HAP-1 (cell line): ENCODE data around the gene ARHGEF7.

Experiments used
- DNase-seq, 2 experiments: peaks; one replicate each; pipeline ENCODE4 v3.0.0-alpha.2; 2016 to 2020; ENCODE audit warnings: low spot score in 2 of 2
- H3K27me3 ChIP-seq: fragments of 250-450 bp; sonication (Bioruptor Pico); 2 replicates; pipeline ENCODE4 v1.5.1; 2020; ENCODE audit warnings: low read depth, mild to moderate bottlenecking, moderate library complexity
- H3K36me3 ChIP-seq: fragments of 250-450 bp; sonication (Bioruptor Pico); replicated peaks from 2 replicates; pipeline ENCODE4 v1.5.1; 2020; ENCODE audit warnings: mild to moderate bottlenecking
- H3K4me1 ChIP-seq: fragments of 250-450 bp; sonication (Bioruptor Pico); 2 replicates; pipeline ENCODE4 v1.5.1; 2020; ENCODE audit warnings: mild to moderate bottlenecking
- H3K4me3 ChIP-seq: fragments of 250-450 bp; sonication (Bioruptor Pico); 2 replicates; pipeline ENCODE4 v1.5.1; 2020; ENCODE audit warnings: mild to moderate bottlenecking, moderate library complexity
- H3K9me3 ChIP-seq: fragments of 250-450 bp; sonication (Bioruptor Pico); 2 replicates; pipeline ENCODE4 v1.5.1; 2020; ENCODE audit warnings: mild to moderate bottlenecking, moderate library complexity
- in situ Hi-C: fragments of 300-500 bp; cut with MboI; formaldehyde crosslinking; loops from 3 replicates; pipeline ENCODE4 v1.14.3; 2020; ENCODE audit warnings: low sequenced_read_pairs, inconsistent platforms, mixed read lengths

ARHGEF7 gene

GRCh38 chr13:111131611-111132010 is 16.5 kb downstream of the ARHGEF7 start:
- H3K36me3 ChIP-seq = no peaks in the 10 kb centered on the region
- H3K4me1 ChIP-seq = no peaks in the 10 kb centered on the region
- DNase-seq = no peak
- H3K9me3 ChIP-seq = no peaks in the 10 kb centered on the region
- in situ Hi-C loops = no loop called here
- H3K27me3 ChIP-seq = no peaks in the 10 kb centered on the region
- H3K4me3 ChIP-seq = no peak overlapping the region

GRCh38 chr13:111132948-111133347 is 17.8 kb downstream of the ARHGEF7 start:
- no peak for DNase-seq
- no peak overlapping the region for H3K4me3 ChIP-seq
- H3K27me3 ChIP-seq = peaks cover 4% of the 10 kb centered on the region; the same call in 1 of the 2 replicates
- no peaks in the 10 kb centered on the region for H3K9me3 ChIP-seq
- in situ Hi-C loops = no loop called here
- no peaks in the 10 kb centered on the region for H3K36me3 ChIP-seq
- no peaks in the 10 kb centered on the region for H3K4me1 ChIP-seq

- Histone ChIP-seq H3K4me3 (no peak overlapping the region), H3K9me3 (no peaks in the 10 kb centered on the region), H3K36me3 (no peaks in the 10 kb centered on the region), H3K27me3 (peaks cover 25% of the 10 kb centered on the region), H3K4me1 (no peaks in the 10 kb centered on the region)
- in situ Hi-C loops = no loop called here
- DNase-seq = no peak
Measured at GRCh38 chr13:111139452-111139851, 24.3 kb downstream of the ARHGEF7 start.

GRCh38 chr13:111139873-111140561 is 24.9 kb downstream of the ARHGEF7 start:
- H3K36me3 ChIP-seq = no peaks in the 10 kb centered on the region
- H3K9me3 ChIP-seq = no peaks in the 10 kb centered on the region
- H3K4me3 ChIP-seq = no peak overlapping the region
- peaks cover 25% of the 10 kb centered on the region for H3K27me3 ChIP-seq
- no peaks in the 10 kb centered on the region for H3K4me1 ChIP-seq
- no peak for DNase-seq
- in situ Hi-C loops = no loop called here

- peaks cover 26% of the 10 kb centered on the region for H3K27me3 ChIP-seq
- no peak overlapping the region for H3K4me3 ChIP-seq
- in situ Hi-C loops = no loop called here
- no peak for DNase-seq
- no peaks in the 10 kb centered on the region for H3K9me3 ChIP-seq
- H3K36me3 ChIP-seq = no peaks in the 10 kb centered on the region
- H3K4me1 ChIP-seq = no peaks in the 10 kb centered on the region
Measured at GRCh38 chr13:111140562-111141105, 25.5 kb downstream of the ARHGEF7 start.

GRCh38 chr13:111142472-111142871 is 27.4 kb downstream of the ARHGEF7 start:
- Histone ChIP-seq H3K4me3 (no peak overlapping the region), H3K9me3 (no peaks in the 10 kb centered on the region), H3K4me1 (no peaks in the 10 kb centered on the region), H3K27me3 (peaks cover 32% of the 10 kb centered on the region), H3K36me3 (no peaks in the 10 kb centered on the region)
- in situ Hi-C loops = no loop called here
- DNase-seq = no peak

- in situ Hi-C loops = no loop called here
- no peak for DNase-seq
Measured at GRCh38 chr13:111143865-111144540, 28.9 kb downstream of the ARHGEF7 start.

GRCh38 chr13:111145071-111145470 is 30.0 kb downstream of the ARHGEF7 start:
- DNase-seq = no peak
- in situ Hi-C loops = no loop called here
- Histone ChIP-seq H3K27me3 (peaks cover 19% of the 10 kb centered on the region), H3K36me3 (no peaks in the 10 kb centered on the region), H3K4me3 (no peak overlapping the region), H3K9me3 (no peaks in the 10 kb centered on the region), H3K4me1 (no peaks in the 10 kb centered on the region)

More at GRCh38 chr13:111143865-111144540, 28.9 kb downstream of the ARHGEF7 start:
- H3K9me3 ChIP-seq = no peaks in the 10 kb centered on the region
- peaks cover 26% of the 10 kb centered on the region for H3K27me3 ChIP-seq
- no peaks in the 10 kb centered on the region for H3K36me3 ChIP-seq
- no peak overlapping the region for H3K4me3 ChIP-seq
- H3K4me1 ChIP-seq = no peaks in the 10 kb centered on the region

- peaks cover 17% of the 10 kb centered on the region for H3K27me3 ChIP-seq
- H3K4me3 ChIP-seq = no peak overlapping the region
- in situ Hi-C loops = no loop called here
Measured at GRCh38 chr13:111145506-111145905, 30.4 kb downstream of the ARHGEF7 start.

GRCh38 chr13:111152844-111153243 is 37.7 kb downstream of the ARHGEF7 start:
- in situ Hi-C loops = no loop called here
- 0 out of 2 replicates have a peak, but pooled peaks cover 2% of the 10 kb centered on the region for H3K27me3 ChIP-seq
- no peak for DNase-seq
- H3K4me3 ChIP-seq = peak overlapping the region; percentile 83
- no peaks in the 10 kb centered on the region for H3K9me3 ChIP-seq
- H3K4me1 ChIP-seq = peaks cover 7% of the 10 kb centered on the region
- H3K36me3 ChIP-seq = 0 out of 2 replicates have a peak, but pooled peaks cover 3% of the 10 kb centered on the region

More at GRCh38 chr13:111145506-111145905, 30.4 kb downstream of the ARHGEF7 start:
- H3K36me3 ChIP-seq = no peaks in the 10 kb centered on the region
- H3K9me3 ChIP-seq = no peaks in the 10 kb centered on the region
- no peak for DNase-seq
- no peaks in the 10 kb centered on the region for H3K4me1 ChIP-seq

GRCh38 chr13:111153279-111153976 is 38.3 kb downstream of the ARHGEF7 start:
- H3K27me3 ChIP-seq = 0 out of 2 replicates have a peak, but pooled peaks cover 2% of the 10 kb centered on the region
- H3K9me3 ChIP-seq = no peaks in the 10 kb centered on the region
- H3K4me1 ChIP-seq = peaks cover 7% of the 10 kb centered on the region
- H3K36me3 ChIP-seq = 0 out of 2 replicates have a peak, but pooled peaks cover 3% of the 10 kb centered on the region
- DNase-seq = peak; percentile 74 to 93
- peak overlapping the region; percentile 83 for H3K4me3 ChIP-seq
- in situ Hi-C loops = no loop called here

GRCh38 chr13:111153977-111154332 is 38.8 kb downstream of the ARHGEF7 start:
- H3K36me3 ChIP-seq = peaks cover 3% of the 10 kb centered on the region; the same call in 1 of the 2 replicates
- in situ Hi-C loops = no loop called here
- DNase-seq = peak; percentile 13 to 53
- H3K4me3 ChIP-seq = peak overlapping the region; percentile 83
- no peaks in the 10 kb centered on the region for H3K9me3 ChIP-seq
- H3K27me3 ChIP-seq = no peaks in the 10 kb centered on the region
- peaks cover 7% of the 10 kb centered on the region for H3K4me1 ChIP-seq

GRCh38 chr13:111156421-111156820 is 41.3 kb downstream of the ARHGEF7 start:
- DNase-seq = no peak
- H3K4me3 ChIP-seq = no peak overlapping the region
- peaks cover 7% of the 10 kb centered on the region for H3K4me1 ChIP-seq
- in situ Hi-C loops = no loop called here
- H3K27me3 ChIP-seq = no peaks in the 10 kb centered on the region
- H3K9me3 ChIP-seq = no peaks in the 10 kb centered on the region
- peaks cover 16% of the 10 kb centered on the region for H3K36me3 ChIP-seq
